Gastroesophageal sphincter (tissue), 3 donors: Measurements from ENCODE around the gene SPO11.

Source experiments
- CTCF ChIP-seq, 4 experiments: fragments of 200-600 bp in 2 of 4; fragments of 450-650 bp in 2 of 4; sonication (generic) in 1 of 4; IDR thresholded peaks; one replicate each; pipeline ENCODE4 v1.5.1; 2017 to 2019; ENCODE audit warnings: antibody characterized with exemption in 4 of 4, mild to moderate bottlenecking in 2 of 4, moderate library complexity in 2 of 4
- EP300 ChIP-seq: sonication (generic); formaldehyde crosslinking; IDR thresholded peaks from one replicate; pipeline ENCODE4 v1.6.1; 2017; ENCODE audit warnings: antibody characterized with exemption, mild to moderate bottlenecking
- POLR2AphosphoS5 ChIP-seq: sonication (generic); formaldehyde crosslinking; IDR thresholded peaks from one replicate; pipeline ENCODE4 v1.6.1; 2017; ENCODE audit warnings: antibody characterized with exemption

DNA sequence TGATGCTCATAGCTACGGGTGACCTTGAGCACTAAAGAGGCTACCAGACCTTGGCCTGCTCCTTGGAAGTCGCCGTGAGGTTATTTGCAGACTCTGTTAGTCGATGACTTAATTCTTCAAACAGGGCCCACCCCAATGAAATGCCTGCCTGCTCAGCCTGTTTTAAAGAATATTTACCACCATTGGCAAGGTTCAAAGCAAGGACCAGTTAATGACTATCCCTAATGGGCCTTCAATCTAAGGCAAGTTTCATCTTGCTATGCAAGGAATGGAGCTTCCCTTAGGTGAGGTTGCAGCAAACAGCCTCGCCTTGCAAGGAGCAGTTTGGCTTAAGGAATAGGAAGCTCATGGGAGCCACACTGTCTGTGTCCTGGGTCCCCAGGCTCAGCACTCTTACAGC lies 22.9 kb upstream of the SPO11 start:
- TF ChIP-seq CTCF (IDR thresholded peaks at IDR 0.05) (no peak), EP300 (no peak), POLR2AphosphoS5 (no peak)
